LHCN-M2 (cell line): ENCODE measurements around the gene HYDIN. TPM values are rescaled to one million over a fixed set of nuclear protein-coding genes. Genes with fewer than 3 reads are reported as not detected.
"Not testable (repeated sequence)": the region's sequence is repeated elsewhere in the genome, so short reads cannot be mapped to it uniquely, and the experiment has no call there.

ENCODE experiments used
- DNase-seq: peaks from one replicate; pipeline ENCODE4 v3.0.0-alpha.2; 2012; ENCODE audit warnings: low read depth
- total RNA-seq: library from RNA; depleted of rRNA; stranded (reverse); fragments of >200 nt; gene quantifications from 2 replicates; pipeline ENCODE4 v1.2.3, GENCODE V29; 2014

The HYDIN gene
- total RNA-seq, 1 experiment from 2014 or later = under 0.01 TPM

DNA sequence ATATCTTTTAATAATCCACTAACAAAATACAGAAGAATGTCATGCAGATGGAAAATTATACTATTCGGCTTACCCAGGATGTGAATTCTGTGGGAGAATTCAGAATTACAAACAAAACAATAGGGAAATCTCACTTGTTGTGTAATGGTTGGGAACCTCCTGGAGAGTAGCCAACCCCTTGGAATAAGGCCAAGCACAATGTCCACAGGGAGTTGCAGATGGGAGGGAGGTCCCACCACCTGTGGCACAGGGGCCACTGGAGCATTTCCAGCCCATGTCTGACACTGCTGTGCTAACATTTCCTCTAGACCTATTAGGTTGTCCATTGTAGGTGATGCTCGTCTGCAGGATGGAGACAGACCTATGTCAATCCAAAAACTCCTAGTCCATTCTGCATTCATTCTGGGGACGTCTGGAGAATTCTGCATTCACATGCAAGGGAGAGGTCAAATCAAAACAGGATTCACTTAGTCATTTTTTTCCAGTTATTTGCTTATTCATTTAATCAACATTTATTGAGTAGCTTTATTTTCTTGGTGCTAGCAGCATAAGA is 120.8 kb downstream of the HYDIN start:
- DNase-seq = not testable (repeated sequence)

DNA sequence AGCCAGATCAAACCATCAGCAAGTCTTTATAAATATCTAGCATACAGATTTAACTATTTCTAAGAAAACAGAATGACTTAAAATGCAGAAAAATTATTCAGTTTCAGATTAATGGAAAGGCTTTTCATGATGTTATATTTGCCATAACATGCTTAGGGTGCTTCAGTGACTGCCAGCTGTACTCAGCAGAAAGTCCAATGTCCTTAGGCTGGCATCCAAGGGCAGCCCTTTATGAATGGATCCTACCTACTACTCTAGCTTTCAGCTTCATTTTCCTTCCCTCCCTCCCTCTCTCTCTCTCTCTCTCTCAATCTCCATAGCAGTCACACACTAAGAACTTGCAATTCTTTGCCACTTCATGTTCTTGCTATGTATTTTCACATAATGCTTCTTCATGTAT is 124.6 kb downstream of the HYDIN start:
- DNase-seq = not testable (repeated sequence)

DNA sequence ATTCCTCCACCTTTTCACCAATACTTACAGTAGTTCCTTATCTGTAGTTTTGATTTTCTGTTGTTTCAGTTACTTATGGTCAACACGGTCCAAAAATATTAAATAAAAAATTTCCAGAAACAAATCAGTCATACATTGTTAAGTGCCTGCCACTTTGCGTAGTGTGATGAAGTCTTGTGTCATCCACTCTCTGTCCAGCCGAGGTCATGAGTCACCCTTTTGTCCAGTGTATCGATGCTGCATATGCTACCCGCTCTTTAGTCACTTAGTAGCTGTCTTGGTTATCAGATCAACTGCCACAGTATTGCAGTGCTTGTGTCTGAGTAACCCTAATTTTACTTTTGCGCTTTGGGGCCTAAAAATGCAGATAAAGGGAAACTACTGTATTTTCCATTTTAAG is 146.9 kb downstream of the HYDIN start:
- DNase-seq = not testable (repeated sequence)

DNA sequence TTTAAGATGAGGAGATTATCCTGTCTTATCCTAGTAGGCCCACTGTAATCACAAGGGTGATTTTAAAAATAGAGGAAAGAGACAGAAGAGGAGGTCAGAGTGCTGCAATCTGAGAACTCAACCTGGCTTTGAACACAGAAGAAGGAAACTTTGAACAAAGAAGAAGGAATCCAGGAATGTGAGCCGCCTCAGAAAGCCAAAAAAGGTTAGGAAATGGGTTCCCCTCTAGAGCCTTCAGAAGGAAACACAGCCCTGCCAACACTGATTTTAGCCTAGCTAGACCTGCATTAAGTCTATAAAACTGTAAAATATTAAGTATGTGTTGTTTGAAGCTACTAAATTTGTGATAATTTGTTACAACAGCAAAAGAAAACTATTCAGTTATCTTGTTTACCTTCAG is 149.7 kb downstream of the HYDIN start:
- not testable (repeated sequence) for DNase-seq

DNA sequence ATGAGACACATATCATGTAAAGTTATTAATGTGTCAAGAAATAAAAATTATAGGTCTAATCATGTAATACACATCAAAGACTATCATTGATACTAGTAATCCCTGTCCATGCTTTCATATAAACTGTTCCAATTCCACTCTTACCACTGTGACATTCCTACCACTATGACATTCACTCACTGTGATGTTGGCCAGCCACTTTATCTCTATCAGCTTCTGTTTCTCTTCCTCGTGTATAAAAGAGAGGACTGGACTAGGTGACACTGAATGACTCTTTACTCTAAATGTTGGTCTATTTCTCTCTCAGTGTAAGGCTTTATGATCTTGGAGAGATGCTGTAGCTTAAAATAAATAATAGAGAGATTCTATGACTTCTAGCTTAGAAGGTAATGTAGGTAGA is 150.3 kb downstream of the HYDIN start:
- DNase-seq = not testable (repeated sequence)

DNA sequence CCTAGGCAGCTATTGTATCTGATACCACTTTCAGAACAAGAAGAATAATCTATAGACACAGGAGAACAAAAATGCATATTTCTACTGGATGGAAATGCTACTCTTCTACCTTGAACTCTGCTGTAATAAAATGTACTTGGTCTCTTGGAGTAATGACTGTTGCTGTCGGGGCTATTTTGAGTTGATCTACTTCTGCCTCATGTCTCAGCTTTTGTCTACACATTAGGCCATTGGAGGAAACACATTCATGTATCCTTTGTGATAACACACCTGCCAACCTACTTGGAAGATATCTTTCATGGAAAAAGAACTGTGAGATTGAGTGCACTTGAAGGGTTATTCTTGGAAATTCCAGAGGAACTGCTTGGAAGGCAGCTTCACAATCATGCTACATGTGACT is 159.9 kb downstream of the HYDIN start:
- not testable (repeated sequence) for DNase-seq

DNA sequence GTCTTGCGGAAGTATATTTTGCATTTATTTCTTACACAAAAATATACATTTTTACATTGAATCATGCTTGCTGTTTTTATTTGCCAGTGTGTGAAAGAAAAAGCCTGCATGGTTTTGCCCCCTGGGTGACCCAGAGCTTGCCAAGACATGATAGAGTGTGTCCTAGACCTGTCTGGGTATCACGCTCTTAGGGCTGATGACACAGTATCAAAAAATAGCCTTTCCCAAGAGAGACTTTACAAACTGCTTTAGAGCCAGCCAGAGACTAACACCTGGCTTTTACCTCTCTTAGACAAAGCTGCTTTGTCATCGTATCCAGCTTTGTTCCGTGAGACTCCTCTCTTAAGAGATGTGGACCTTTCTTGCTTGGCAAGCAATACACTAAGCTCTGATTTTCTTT is 160.7 kb downstream of the HYDIN start:
- DNase-seq = not testable (repeated sequence)

DNA sequence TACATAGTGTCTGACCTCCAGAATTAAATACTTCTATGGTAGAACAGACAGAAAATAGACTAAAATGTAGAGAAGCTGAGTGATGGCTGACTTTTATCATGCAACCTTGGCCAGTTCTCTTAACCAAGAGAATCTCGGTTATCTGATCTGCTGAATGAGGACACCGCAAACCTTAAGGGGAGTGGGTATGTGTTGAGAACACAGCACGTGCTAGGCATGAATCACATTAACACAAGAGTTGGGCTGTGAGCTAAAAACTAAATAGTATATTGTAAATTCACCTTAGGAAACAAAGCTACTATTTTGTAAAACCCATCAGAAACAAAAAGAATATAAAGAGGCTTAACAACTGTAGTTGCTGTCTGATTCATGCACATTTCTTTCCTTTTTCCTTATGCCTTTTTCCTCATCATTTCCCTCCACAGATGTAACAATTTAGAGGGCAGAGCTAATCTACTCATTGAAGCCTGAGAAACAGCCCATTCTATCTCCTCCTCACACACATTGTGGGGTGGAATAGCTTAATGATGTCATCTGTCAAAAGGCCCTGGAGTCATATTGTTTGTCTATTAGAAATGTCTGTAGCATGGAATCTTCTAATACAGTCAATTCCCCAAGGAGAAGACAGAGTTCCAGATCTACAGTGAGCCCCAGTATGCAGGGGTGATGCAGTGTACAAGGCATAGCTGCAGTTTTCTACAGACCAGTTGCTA is 176.5 kb downstream of the HYDIN start:
- not testable (repeated sequence) for DNase-seq

DNA sequence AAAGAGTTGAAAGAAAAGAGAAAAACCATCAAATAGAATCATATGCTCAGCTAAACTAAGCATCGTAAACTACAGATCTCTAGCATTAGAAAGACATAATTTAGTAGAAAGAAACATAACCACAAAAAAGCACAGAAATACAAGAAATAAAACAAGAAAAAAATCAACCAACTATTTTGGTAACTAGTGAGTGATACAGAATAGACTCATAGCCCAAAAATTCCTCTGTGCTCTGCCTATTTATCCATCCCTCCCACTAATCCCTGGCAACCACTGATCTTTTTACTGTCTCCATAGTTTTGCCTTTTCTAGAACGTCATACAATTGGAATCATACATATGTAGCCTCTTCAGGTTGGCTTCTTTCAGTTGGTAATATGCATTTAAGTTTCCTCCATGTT is 180.2 kb downstream of the HYDIN start:
- DNase-seq = not testable (repeated sequence)

DNA sequence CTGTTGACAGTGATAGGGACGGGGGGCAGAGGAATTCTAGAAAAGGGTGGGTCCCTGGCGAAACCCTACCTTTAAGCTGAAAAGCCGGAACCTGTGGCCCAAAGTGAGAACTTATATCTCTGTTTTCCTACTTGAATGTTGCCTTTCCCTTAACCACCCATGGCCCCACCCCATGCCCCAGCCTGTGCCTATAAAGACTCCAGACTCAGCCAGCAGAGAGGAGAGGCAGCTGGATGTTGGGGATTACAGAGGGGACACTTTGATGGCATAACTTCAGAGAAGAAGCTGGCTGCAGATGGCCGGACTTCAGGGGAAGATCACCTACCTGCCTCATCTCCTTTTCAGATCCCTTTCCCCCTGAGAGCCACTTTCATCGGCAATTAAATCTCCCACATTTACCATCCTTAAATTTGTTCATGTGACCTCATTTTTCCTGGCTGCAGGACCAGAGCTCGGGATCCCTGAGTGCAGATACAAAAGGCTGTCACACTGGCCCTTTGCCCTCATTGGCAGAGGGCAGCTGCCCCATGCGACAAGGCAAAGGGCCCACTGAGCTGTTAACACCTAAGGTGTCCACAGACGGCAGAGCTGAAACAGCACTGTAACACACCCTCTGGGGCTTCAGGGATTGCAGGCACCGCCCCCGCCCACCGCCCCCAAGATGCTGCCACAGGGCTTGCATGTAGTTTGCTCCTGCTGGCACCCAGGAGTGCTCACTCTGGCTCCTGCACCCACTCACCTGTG is 191.0 kb downstream of the HYDIN start:
- not testable (repeated sequence) for DNase-seq

DNA sequence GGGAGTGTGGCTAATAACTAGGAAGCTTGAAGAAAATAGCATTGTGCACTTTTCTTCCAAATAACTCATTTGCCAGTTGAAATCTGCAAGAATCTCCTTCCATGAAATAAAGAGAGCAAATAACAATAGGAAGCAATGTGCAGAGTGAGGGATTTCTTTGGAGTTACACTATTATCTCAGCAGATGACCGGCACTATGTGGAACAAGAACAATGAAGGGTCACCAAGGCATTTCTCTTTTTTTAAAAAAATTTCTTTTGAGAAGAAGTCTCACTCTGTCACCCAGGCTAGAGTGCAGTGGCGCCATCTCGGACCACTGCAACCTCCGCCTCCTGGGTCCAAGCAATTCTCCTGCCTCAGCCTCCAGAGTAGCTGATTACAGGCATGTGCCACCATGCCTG is 192.1 kb downstream of the HYDIN start:
- not testable (repeated sequence) for DNase-seq

DNA sequence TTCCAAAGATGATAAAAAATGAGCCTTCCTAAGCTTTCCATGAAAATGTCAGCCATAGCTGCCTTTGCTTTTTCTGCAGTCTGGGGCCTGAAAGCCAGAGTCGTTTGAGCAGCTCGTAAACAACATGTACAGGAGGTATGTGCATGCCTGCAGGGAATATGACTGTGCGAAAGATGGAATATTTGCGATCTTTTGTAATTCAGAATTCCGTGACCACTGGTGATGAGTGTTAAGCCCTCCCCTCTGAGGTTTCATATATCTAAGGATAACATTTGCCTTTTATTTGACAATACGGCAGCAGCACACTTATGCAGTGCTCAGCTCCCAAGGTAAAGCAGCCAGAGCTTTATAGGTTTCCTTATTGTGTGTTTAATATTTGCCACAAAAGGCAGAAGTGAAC is 192.5 kb downstream of the HYDIN start:
- DNase-seq = not testable (repeated sequence)

DNA sequence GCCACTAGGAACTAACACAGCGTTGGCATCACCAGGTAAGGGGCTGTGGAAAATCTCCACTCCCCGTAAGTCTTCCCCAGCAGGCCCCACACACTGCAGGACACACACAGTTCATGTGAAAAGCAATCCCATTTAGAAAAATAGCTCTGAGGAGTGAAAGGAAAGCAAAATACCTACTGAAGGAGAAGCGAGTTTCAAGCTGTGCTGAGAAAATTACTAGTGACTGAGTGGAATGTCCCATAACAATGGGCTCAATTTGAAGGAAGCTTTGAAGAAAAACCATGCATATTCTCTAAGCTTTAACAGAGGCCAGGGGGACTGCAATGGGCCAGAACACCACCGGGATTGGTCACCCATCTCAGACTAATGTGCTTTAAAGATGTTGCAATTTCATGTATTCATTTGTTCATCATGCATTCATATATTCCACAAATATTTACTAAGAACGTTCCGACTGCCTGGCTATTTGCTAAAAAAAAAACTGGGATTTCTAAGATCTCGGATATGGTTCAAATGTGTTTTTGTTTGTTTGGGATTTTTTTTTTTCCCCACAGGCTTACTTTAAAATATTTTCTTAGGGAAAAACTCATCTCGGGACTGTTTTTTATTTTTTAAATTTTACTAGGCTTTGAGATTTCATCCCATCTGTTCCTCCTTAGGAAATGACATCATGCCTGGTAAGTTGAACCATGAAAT is 202.3 kb downstream of the HYDIN start:
- not testable (repeated sequence) for DNase-seq

DNA sequence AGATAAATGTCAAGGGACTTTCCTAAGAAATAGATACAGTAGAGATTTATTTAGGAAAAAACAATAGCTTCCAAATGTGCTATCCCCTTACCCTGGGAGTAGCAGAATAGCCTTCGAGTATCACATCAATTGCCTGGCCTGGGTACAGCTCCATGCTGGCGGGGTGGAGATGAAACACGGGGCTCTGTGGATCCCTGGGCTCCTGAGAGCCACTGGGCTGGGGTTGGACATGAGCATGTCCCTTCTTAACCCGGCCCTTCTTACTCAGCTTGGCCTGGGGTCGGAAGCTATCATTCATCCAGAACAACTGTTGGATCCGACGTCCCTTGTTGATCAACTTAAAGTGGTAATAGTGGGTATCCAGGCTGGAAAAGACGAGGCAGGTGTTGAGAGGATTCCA is 203.0 kb downstream of the HYDIN start:
- not testable (repeated sequence) for DNase-seq

DNA sequence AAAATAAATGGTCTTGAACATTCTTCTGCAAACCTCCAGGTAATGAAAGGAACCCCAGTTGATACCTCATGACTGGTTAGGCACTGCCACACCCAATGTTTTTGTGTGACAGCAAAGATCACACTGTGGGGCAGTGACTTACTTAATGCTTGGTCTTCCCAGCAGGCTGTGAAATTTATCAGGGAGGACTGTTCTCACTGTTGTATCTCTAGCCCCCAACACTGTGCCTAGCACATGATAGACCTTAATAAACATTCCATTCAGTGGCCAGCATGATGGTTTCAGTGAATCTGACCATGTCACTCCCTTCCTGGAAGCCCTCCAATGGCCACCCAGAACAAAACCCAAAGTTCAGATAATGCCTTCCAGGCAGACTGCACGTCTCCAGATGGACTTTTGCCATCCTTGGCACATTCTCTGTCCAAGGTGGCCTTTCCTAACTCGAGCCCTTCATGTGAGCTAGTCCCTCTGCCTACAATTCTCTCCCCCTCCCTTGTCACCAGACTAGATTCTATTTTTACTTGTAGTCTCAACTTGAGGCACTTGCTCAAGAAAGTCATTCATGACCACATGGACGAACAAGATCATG is 206.6 kb downstream of the HYDIN start:
- DNase-seq = not testable (repeated sequence)

DNA sequence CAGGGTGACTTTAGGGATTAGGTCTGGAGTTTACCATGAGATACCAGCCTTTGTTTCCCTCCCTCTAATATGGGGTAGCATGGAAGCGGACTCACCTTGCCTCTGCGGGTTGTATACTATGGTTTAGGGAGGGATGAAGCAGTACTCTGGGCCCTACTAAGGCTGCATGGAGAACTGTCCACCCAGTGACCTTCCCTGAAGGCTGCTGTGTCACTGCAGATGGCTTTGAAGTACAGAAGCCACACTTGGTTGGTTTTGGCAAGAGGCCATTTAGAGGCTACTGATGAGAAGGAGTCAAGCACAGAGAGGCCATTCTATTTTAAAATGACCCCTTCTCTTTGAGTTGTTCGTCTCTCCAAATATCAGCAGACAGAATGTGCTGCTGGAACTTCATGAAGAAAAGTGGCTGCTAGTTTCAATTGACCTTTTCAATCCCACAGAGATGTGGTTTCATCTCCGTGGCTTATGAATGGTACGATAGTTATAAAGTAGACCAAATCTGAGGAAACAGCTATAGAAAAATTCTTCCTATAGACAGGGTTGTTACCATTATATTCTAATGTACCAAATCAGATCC is 208.5 kb downstream of the HYDIN start:
- DNase-seq = not testable (repeated sequence)

DNA sequence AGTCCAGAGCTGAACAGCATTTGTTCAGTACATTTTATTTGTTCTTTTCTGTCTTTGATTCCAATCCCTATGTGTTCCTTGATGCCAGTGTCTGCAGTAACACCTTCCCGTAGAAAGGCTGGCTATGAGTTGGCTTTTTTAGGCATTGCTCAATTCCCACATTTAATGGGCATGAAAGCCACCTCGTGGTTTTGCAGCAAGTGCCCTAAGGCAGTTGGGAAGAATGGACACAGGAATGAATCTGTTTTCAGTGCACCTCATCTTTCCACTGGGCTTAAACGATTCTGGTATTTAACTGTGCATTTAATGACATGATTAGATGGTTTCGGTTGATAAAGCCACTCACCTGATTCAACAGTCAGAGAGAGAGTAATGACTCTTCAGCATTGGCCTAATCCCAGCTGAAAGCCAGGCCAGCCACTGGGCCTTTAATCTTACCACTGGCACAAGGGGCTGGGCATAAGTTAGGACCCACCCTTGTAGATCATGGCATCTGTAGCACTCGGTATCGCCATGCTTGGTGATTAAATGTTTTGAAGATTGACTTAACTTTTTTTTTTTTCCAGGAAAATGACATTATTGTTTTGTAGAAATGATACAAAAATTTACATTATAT is 211.3 kb downstream of the HYDIN start:
- not testable (repeated sequence) for DNase-seq

DNA sequence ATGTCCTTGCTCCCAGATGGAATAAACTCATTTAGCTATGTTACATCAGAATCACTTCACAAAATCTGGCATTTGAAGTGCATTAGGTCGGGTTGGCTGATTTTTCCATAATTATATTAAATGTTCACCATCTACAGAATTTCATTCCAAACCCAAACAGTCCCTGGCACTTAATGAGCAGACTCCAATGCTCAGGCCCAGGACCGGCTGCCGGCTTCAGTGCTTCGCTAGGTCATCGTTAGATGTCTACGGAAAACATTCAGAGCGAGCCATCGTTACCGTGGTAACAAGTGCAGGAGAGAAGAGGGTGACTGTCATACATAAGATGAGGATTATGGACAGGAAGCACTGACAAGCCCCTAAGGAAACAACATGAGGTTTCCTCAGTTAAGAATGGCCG is 215.1 kb downstream of the HYDIN start:
- not testable (repeated sequence) for DNase-seq

DNA sequence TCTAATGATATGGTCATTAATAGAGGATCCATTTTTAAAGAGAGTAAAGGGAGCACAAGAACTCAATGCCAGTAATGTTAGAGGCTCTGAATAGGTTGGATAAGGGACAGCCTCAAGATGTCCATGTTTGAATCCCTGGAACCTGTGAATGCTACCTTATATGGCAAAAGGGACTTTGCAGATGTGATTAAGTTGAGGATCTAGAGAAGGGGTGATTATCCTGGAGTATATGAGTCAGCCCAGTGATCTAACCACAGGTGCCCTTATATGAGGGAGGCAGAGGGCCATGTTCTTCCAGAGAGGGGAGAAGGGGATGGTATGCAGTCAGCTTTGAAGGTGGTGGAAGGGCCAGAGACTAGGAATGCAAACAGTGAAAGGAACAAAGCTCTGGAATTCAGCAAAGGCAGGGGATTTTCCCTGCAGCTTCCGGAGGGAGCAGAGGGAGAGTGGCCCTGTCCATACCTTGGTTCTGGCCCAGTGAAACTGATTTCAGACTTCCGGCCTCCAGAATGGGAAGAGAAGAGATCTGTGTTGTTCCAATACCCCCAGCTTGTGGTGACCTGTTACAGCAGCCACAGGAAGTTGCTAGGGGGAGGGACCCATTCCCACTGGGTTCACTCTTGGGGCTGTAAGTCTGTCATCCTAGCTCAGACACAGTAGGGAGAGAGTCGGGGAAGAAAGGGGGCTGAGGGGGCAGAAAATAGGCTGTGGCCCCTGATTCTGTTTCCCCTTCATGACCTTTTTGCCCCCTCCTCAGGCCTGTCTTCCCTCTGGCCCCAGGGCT is 220.9 kb downstream of the HYDIN start:
- not testable (repeated sequence) for DNase-seq

DNA sequence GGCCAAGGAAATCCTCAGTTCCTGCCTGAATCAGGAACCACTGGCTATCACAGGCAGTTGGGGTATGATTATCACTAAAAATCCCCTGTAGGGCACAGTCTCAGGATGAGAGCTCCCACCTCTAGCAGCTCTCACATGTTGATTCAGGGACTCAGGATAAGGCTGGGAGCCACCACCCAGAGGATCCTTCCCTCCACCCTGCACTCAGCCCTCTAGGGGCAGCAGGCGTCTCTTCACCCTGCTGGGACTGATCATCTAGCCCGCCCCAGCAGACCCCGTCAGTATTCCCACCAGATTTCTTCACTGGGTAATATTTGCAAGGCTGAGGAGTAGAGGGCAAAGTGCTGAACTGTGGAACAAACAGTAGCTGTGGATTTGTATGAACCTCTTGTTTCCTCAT is 224.0 kb downstream of the HYDIN start:
- DNase-seq = not testable (repeated sequence)
